ENCODE data around the gene OVOL2. TPM values are rescaled to one million over a fixed set of nuclear protein-coding genes. Genes with fewer than 3 reads are reported as not detected.

OVOL2 gene
- total and polyA plus RNA-seq, 10 of the 15 experiments (the other 5 are each of a cell fraction or from before 2014, with no cell fraction given): not detected

GRCh38 chr20:18006684-18007083 lies 51.0 kb downstream of the OVOL2 start:
- Histone ChIP-seq H3K9me3 (replicated peaks; ENCODE audit: control insufficient read depth, insufficient read depth, low read length) (no peaks in the 10 kb centered on the region), H2AFZ (ENCODE audit: control insufficient read depth, low read depth, low read length) (no peak overlapping the region), H3K4me1 (ENCODE audit: control insufficient read depth, insufficient read depth, low read length) (peaks cover 31% of the 10 kb centered on the region), H3K27ac (ENCODE audit: control insufficient read depth, insufficient read depth) (no peak overlapping the region), H3K4me2 (ENCODE audit: control insufficient read depth, insufficient read depth) (no peak overlapping the region), H3K27me3 (replicated peaks in 1 of 2; ENCODE audit: control insufficient read depth in 2 of 2, insufficient read depth in 2 of 2, low read length in 1 of 2) (no peaks in the 10 kb centered on the region), H3K9ac (ENCODE audit: control insufficient read depth, insufficient read depth, low read length) (no peak overlapping the region), H3K79me2 (ENCODE audit: control insufficient read depth, insufficient read depth, low read length) (no peaks in the 10 kb centered on the region), H3K36me3 (ENCODE audit: control insufficient read depth in 2 of 2, insufficient read depth in 2 of 2, low read length in 1 of 2) (no peaks in the 10 kb centered on the region), H3K4me3 (no peak overlapping the region), H4K20me1 (ENCODE audit: control insufficient read depth, insufficient read depth) (no peaks in the 10 kb centered on the region)
- in situ Hi-C loops (cut with MboI) (no loop called here), intact Hi-C loops (cut with micrococcal nuclease; ENCODE audit: unreplicated experiment) (loop anchor here (10.0 kb wide), 1 partner anchor 278 kb away; the partner anchor contains the start of gene ZNF133)
- FAIRE-seq: no peak
- WGBS (ENCODE audit: insufficient coverage, insufficient replicate concordance, low lambda C conversion rate, missing lambda C conversion rate): 95% methylated on average over 7 of the region's 7 CpGs
- RAD21 ChIA-PET (ENCODE audit: unreplicated experiment): no interaction called here
- no TSS peak for BruUV-seq (replicated peaks)
- POLR2A ChIA-PET: interaction anchor here (0.7 kb wide), 1 partner anchor 65 kb away, joined by 3 read pairs; no protein-coding TSS in a partner anchor
- SMC1A ChIA-PET (ENCODE audit: uncharacterized antibody, unreplicated experiment): interaction anchor here (1.3 to 1.4 kb wide), 2 partner anchors 51 to 68 kb away, joined by 5 read pairs; no protein-coding TSS in a partner anchor
- no peak for ATAC-seq
- DNase-seq (ENCODE audit: low read depth, low spot score): no peak
- TF ChIP-seq KLF5 (IDR thresholded peaks at IDR 0.05; ENCODE audit: partially characterized antibody) (no peak), ZNF592 (IDR thresholded peaks at IDR 0.05) (no peak), ZSCAN29 (IDR thresholded peaks at IDR 0.05) (no peak), CUX1 (IDR thresholded peaks at IDR 0.05; ENCODE audit: insufficient replicate concordance, low read depth, low read length) (no peak), GATAD2B (conservative IDR thresholded peaks at IDR 0.05; ENCODE audit: low read depth) (no peak), JUNB (IDR thresholded peaks at IDR 0.05) (no peak)
- CTCF ChIA-PET: no interaction called here
